ENCODE results near the gene TSN.

The TSN gene

GRCh38 chr2:121741450-121741849 lies 14.0 kb upstream of the TSN start:
- in situ Hi-C loops (cut with MboI; ENCODE audit: low sequenced_read_pairs), result no loop called here

GRCh38 chr2:121746071-121746578 lies 9.3 kb upstream of the TSN start:
- in situ Hi-C loops (cut with MboI; ENCODE audit: low sequenced_read_pairs), result no loop called here

GRCh38 chr2:121748202-121748601 lies 7.2 kb upstream of the TSN start:
- in situ Hi-C loops (cut with MboI; ENCODE audit: low sequenced_read_pairs), result no loop called here

- in situ Hi-C loops (cut with MboI; ENCODE audit: low sequenced_read_pairs), result no loop called here
Measured at GRCh38 chr2:121754851-121755236, 607 bp upstream of the TSN start.

GRCh38 chr2:121764681-121765228 lies 9.3 kb downstream of the TSN start:
- in situ Hi-C loops (cut with MboI; ENCODE audit: low sequenced_read_pairs), result no loop called here

GRCh38 chr2:121766624-121767023 lies 11.2 kb downstream of the TSN start:
- in situ Hi-C loops (cut with MboI; ENCODE audit: low sequenced_read_pairs), result no loop called here

GRCh38 chr2:121768143-121768755 lies 12.8 kb downstream of the TSN start:
- in situ Hi-C loops (cut with MboI; ENCODE audit: low sequenced_read_pairs), result no loop called here

- in situ Hi-C loops (cut with MboI; ENCODE audit: low sequenced_read_pairs), result no loop called here
Measured at GRCh38 chr2:121771976-121772742, 16.7 kb downstream of the TSN start.

- in situ Hi-C loops (cut with MboI; ENCODE audit: low sequenced_read_pairs), result no loop called here
Measured at GRCh38 chr2:121774235-121774634, 18.8 kb downstream of the TSN start.

- in situ Hi-C loops (cut with MboI; ENCODE audit: low sequenced_read_pairs), result no loop called here
Measured at GRCh38 chr2:121776361-121776760, 20.9 kb downstream of the TSN start.

GRCh38 chr2:121776885-121777698 lies 21.6 kb downstream of the TSN start:
- in situ Hi-C loops (cut with MboI; ENCODE audit: low sequenced_read_pairs), result no loop called here

- in situ Hi-C loops (cut with MboI; ENCODE audit: low sequenced_read_pairs), result no loop called here
Measured at GRCh38 chr2:121777699-121778058, 22.2 kb downstream of the TSN start.

GRCh38 chr2:121778741-121779487 lies 23.5 kb downstream of the TSN start:
- in situ Hi-C loops (cut with MboI; ENCODE audit: low sequenced_read_pairs), result no loop called here

GRCh38 chr2:121783180-121783579 lies 27.7 kb downstream of the TSN start:
- in situ Hi-C loops (cut with MboI; ENCODE audit: low sequenced_read_pairs), result no loop called here

GRCh38 chr2:121788685-121789084 lies 33.2 kb downstream of the TSN start:
- in situ Hi-C loops (cut with MboI; ENCODE audit: low sequenced_read_pairs), result no loop called here

GRCh38 chr2:121790276-121790956 lies 35.0 kb downstream of the TSN start:
- in situ Hi-C loops (cut with MboI; ENCODE audit: low sequenced_read_pairs), result no loop called here

GRCh38 chr2:121791290-121791689 lies 35.8 kb downstream of the TSN start:
- in situ Hi-C loops (cut with MboI; ENCODE audit: low sequenced_read_pairs), result no loop called here

GRCh38 chr2:121791801-121792221 lies 36.4 kb downstream of the TSN start:
- in situ Hi-C loops (cut with MboI; ENCODE audit: low sequenced_read_pairs), result no loop called here

GRCh38 chr2:121793816-121794215 lies 38.4 kb downstream of the TSN start:
- in situ Hi-C loops (cut with MboI; ENCODE audit: low sequenced_read_pairs), result no loop called here

- in situ Hi-C loops (cut with MboI; ENCODE audit: low sequenced_read_pairs), result no loop called here
Measured at GRCh38 chr2:121794233-121794632, 38.8 kb downstream of the TSN start.

Measured in hTERT RPE-1 (cell line).